GM19397 (cell line): ENCODE data around the gene SKAP1.
"Not testable (repeated sequence)": the region's sequence is repeated elsewhere in the genome, so short reads cannot be mapped to it uniquely, and the experiment has no call there.

ENCODE experiments used
- ATAC-seq: cut with Tn5 transposase; IDR thresholded peaks from one replicate; pipeline ENCODE4 v1.9.1; 2021; ENCODE audit warnings: mild to moderate bottlenecking, moderate library complexity; ENCODE audit not compliant: unreplicated experiment

SKAP1 gene

GRCh38 chr17:48373883-48374282 lies 56.1 kb downstream of the SKAP1 start:
- ATAC-seq: no peak

- no peak for ATAC-seq
Measured at GRCh38 chr17:48373130-48373830, 56.7 kb downstream of the SKAP1 start.

GRCh38 chr17:48368967-48369366 lies 61.0 kb downstream of the SKAP1 start:
- not testable (repeated sequence) for ATAC-seq

GRCh38 chr17:48368352-48368908 lies 61.6 kb downstream of the SKAP1 start:
- no peak for ATAC-seq

- ATAC-seq: no peak
Measured at GRCh38 chr17:48363161-48363560, 66.9 kb downstream of the SKAP1 start.

GRCh38 chr17:48360861-48361633 lies 69.0 kb downstream of the SKAP1 start:
- ATAC-seq: not testable (repeated sequence)

GRCh38 chr17:48357779-48358602 lies 72.0 kb downstream of the SKAP1 start:
- no peak for ATAC-seq

- ATAC-seq: no peak
Measured at GRCh38 chr17:48356866-48357265, 73.1 kb downstream of the SKAP1 start.

- no peak for ATAC-seq
Measured at GRCh38 chr17:48352630-48353029, 77.4 kb downstream of the SKAP1 start.

GRCh38 chr17:48351911-48352332 lies 78.1 kb downstream of the SKAP1 start:
- ATAC-seq: no peak

GRCh38 chr17:48348352-48348751 lies 81.7 kb downstream of the SKAP1 start:
- ATAC-seq: no peak

GRCh38 chr17:48347177-48347576 lies 82.8 kb downstream of the SKAP1 start:
- ATAC-seq: no peak

- ATAC-seq: no peak
Measured at GRCh38 chr17:48344251-48344650, 85.8 kb downstream of the SKAP1 start.

GRCh38 chr17:48340916-48341315 lies 89.1 kb downstream of the SKAP1 start:
- ATAC-seq: no peak

- ATAC-seq: no peak
Measured at GRCh38 chr17:48338720-48339119, 91.3 kb downstream of the SKAP1 start.

GRCh38 chr17:48337903-48338302 lies 92.1 kb downstream of the SKAP1 start:
- ATAC-seq: not testable (repeated sequence)

- no peak for ATAC-seq
Measured at GRCh38 chr17:48336986-48337385, 93.0 kb downstream of the SKAP1 start.

- ATAC-seq: no peak
Measured at GRCh38 chr17:48335858-48336500, 94.0 kb downstream of the SKAP1 start.

- ATAC-seq: no peak
Measured at GRCh38 chr17:48335146-48335784, 94.7 kb downstream of the SKAP1 start.

GRCh38 chr17:48333034-48333530 lies 96.9 kb downstream of the SKAP1 start:
- no peak for ATAC-seq
